ENCODE measurements around the gene ARMCX6.
"Not testable (repeated sequence)": the region's sequence is repeated elsewhere in the genome, so short reads cannot be mapped to it uniquely, and the experiment has no call there.

Gene ARMCX6

DNA sequence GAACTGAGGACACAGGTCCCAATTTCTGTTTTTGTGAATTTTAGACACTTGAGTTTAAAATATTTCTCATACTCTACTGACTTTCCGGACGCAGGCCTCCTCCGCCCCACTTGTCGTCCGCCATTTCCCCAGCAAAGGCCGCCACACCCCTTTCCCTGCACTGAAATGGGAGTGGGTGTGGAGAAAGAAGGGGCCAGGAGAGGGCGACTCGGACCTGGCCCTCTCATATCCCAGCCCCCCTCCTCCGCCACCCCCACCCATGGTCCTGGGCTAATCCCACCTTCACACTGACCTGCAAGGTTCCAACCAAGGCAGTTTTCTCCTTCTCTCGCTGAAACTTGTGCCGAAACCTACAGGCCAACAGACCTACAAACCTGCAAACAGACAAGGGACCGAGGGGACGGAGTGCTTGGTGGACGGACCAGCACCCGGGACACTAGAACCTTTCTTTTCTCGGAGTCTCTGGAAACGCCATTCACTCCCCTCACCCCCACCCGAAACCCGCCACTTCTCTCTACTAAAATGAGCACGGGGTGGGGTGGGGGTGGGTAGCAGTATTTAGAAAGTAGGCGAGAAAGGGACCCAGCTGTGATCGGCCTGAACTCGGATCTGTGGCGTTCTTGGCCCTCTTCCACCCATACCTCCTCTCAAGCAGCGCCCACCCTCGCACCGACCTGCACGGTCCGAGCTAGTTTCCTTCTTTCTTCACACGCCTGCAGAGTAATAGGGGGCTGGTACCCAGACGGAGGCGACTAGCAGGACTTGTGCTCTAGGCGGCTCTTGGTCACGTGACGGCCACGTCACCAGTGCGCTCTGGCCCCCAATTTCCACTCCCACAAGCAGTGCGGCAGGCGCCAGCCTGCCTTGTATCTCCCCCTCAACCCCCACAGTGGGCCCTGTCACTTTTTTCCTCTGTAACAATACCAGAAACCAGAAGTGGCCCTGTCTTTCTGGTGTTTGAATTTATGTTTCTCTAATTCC is at the start of gene ARMCX6:
Gene ARMCX6, minus strand, starts transcription at position 790 of the 981 bp plus-strand sequence. CDS start 1,380 bp downstream, outside the sequence.
- peak; percentile 69 for DNase-seq

DNA sequence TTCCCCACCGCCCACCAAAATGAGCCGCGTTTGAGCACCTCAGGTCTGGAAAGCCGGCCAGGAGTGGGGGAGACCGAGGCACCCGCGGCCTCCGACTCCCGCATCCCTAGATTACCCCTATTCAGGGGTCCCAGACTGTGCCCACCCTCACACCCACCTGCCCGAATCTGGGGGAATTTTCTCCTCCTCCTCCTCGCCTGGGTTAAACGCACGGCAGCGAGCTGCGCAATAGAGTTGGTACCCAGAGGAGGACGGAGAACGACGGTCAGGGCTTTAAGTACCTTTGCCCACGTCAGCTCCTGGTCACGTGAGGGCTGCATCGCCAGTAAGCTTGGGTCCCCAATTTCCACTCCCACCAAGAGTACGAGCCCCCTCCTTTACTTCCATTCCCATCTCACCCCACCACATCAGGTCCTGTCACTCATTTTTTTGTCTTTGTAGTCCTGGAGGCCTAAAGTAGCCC is 41.8 kb upstream of the ARMCX6 start, which contains the start of gene ARMCX2:
Gene ARMCX2, minus strand, starts transcription at position 250 of the 463 bp plus-strand sequence. CDS start 2,262 bp downstream, outside the sequence.
- peak; percentile 37 for DNase-seq

DNA sequence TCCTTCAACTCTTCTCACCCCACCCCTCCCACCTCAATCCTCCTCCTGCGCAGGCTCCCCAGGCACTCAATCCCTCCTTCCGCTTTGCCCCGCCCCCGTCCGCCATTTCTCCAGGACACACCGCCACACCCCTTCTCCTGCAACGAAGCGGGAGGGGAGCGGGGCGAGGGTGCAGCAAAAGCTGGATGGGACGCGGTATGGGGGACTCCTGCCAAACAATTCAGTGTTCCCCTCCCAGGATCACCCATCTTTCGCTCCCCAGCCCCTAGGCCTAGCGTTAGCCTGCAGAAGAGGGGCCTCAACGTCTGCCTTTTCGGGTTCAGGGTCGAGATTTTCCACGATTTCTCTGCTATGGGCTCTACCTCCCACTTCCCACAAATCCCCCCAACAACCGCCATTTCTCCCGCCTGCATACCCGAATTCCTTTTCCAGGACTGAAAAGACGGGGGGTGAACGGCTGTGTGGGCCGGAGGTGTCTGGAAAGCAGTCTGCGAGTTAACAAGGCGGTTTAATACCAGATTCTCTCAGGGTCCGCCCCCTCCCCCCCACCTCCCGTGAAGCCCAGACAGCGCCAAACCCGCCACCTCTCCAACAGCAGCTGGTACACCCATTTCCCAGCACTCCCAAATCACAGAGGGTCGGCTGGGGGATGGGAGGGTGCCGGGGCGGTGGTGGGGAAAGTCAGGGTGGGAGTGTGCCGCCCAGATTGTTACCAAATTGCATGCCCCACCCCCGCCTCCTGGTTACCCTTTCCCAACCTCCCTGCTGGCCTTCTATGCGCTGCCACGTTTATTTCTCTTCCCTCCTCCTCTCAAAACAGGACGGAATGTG is 41.1 kb upstream of the ARMCX6 start:
- peak; percentile 35 for DNase-seq

DNA sequence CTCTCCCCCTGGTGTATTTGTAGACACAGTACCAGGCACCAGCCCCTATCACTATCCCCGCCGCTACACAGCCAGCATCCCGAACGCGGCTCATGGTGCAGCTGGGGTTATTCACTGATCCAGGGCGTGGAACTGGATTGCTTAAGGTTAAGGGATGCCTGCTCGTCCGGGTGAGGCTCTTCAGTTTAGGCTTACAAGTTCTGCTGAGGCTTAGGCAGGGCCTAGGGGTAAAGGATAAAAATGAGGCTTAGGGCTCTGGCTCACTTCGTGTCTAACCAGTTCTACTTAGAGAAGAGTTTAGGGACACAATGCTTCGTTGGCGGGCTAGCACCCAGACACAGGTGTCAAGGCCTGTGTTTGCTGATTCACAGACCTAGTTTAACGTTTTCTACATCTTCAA is 39.7 kb upstream of the ARMCX6 start:
- DNase-seq, result no peak

DNA sequence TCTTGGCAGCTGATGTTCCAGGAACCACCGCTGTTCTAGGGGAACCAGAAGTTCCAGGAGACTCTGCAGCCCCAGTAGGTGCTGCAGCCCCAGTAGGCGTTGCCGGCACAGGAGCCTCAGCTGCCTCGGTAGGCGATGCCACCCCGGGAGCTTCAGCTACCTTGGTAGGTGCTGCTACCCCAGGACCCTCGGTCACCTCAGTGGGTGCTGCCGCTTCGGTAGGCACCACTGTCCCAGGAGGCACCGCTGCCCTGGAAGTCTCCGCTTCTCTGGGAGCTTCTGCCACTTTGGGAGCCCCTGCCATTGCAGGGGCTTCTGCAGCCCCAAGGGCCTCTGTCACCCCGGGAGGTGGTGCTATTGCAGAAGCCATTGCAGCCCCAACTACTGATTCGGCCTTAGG is 39.0 kb upstream of the ARMCX6 start:
- no peak for DNase-seq

DNA sequence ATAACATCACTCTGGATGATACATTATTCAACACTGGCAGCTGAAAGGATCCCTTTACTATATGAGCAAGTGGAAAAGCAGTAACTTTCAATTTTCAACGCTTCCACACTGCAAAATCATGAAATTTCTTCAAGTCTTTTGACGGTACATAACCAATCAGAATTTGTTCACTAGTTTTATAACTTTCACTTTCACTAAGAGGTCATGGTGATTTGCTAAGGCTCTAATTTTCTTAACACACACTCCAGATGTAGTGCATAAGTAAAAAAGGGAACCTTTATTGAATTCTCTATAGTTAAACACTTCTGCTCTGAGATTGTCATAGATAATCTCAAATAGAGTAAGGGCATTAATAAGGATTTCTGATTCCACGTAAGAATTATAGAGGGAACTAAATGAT is 37.7 kb upstream of the ARMCX6 start:
- DNase-seq, result no peak

DNA sequence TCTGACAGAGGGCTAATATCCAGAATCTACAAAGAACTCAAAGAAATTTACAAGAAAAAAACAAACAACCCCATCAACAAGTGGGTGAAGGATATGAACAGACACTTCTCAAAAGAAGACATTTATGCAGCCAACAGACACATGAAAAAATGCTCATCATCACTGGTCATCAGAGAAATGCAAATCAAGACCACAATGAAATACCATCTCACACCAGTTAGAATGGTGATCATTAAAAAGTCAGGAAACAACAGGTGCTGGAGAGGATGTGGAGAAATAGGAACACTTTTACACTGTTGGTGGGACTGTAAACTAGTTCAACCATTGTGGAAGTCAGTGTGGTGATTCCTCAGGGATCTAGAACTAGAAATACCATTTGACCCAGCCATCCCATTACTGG is 29.9 kb upstream of the ARMCX6 start:
- not testable (repeated sequence) for DNase-seq

DNA sequence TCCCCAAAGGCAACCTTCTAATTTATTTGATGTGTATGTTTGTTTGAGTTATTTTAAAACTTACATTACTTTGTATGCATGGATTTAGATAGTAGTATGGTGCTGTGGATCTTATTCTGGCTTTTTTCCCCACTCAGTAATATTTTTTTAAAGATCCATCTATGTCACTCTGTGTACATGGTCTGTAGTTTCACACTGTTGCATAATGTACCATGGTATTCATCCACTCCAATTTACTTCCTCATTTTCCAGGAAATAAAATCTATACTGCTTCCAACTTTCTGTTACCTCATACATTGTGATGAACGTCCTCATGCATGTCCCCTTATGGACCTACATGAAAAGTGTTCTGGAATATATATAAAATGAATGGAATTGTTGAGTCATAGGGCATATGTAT is 24.3 kb upstream of the ARMCX6 start:
- no peak for DNase-seq

DNA sequence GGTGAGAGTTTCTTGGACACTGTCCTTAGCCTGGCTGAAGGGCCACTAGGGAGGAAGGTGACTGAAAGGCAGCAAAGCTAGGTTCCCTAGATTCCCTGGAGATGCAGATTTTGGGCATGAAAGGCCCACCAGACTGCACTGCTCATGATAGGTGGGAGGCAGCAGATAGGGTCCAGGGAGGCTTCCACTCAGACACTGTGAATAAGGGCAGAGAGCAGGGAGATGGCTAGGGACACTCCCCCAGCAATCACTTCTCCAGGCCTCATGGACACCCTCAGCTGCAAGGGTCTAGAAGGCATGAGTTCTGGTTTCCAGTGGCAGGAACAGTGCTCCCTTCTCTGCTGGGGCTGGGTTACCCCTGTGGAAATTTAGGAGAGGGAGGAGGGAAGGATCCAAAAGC is 21.8 kb upstream of the ARMCX6 start:
- no peak for DNase-seq

DNA sequence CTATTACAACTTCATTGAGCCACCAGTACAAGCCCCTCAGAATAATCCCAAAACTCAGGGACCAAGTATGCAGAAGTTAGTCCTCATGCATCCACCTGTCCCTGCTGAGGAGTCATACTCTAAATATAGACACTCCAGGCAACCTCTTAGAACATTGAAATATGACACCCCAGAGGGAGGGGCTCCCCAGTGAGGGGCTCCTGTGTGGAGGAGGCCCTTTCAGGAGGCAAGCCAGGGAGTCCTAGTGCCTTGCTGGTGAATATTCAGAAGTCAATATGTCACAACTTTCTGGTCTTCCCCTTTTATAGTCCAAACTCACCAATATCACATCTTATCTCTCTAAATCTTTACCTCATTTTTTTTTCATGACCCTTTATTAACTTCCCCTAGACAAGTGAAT is 1.6 kb upstream of the ARMCX6 start:
- no peak for DNase-seq

DNA sequence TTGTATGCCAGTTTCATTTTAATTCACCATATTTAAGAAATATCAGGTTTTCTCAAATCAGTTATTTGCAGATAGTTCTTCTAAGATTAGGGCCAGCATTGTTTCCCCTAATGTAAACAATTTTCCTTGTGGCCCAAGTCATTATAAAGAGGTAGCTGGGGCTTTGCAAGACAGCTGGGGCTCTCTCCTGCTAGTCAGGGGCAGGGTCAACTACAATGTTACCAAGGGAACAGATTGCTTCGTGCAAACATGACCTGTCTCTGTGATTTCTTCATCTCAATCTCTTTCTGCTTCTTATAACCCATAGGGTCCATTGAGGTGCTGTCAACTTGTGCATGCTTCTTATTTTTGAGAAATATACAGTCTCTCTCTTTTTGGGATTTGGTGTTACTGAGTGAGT is 12.1 kb downstream of the ARMCX6 start:
- no peak for DNase-seq

DNA sequence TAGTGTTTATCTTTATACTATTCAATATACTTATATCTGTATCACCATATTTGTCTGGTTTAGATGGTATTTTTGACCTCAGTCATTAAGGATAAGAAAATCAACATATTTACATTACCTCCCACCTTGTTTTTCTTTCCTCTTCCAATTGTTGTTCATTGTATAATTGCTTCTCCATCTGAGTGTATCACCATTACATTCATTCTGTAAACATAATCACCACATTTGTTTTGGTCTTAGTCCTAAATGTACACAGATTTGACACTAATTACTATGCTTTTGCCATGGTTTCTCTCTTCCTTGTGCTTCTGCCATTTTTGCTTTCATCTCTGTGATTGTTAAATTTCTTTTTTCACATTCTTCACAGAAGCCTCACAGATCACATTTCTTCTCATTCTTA is 12.7 kb downstream of the ARMCX6 start:
- DNase-seq, result no peak

DNA sequence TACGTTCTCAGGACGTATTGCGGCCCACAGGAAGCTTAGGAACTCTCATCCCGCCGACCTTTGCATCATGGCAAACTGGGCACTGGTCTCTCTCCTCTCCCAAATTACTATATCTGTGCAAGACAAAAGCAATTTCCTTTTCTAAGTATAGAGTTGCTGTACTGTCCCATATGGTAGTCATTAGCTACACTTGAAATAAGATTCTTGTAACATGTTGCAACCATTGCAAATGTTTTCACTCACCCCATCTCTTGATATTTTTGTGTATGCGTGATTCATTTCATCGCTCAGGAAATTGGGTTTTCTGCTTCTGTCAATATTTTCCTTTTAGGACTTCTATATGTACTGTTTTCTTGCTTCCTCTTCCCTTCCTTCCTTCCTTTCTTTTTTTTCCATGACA is 15.7 kb downstream of the ARMCX6 start:
- DNase-seq, result peak; percentile 5

DNA sequence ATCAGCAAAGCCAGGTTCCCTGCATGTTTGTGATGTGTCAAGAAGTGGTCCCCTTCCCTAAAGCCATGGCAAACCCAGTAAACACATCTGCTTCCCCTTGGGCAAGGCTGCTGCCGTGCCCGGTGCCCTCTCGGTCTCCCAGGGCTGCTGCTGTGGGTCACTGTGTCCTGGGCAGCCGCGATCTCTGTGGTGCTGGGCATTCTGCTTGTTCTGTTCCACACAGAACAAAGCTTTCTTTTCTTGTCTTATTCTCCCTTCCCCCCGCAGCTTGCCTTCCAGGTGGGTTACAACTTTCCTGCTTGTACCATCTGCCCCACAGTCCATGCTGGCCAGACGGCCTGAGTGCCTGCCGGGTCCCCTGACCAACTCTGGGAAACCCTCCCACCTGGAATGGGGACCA is 18.2 kb downstream of the ARMCX6 start:
- not testable (repeated sequence) for DNase-seq

DNA sequence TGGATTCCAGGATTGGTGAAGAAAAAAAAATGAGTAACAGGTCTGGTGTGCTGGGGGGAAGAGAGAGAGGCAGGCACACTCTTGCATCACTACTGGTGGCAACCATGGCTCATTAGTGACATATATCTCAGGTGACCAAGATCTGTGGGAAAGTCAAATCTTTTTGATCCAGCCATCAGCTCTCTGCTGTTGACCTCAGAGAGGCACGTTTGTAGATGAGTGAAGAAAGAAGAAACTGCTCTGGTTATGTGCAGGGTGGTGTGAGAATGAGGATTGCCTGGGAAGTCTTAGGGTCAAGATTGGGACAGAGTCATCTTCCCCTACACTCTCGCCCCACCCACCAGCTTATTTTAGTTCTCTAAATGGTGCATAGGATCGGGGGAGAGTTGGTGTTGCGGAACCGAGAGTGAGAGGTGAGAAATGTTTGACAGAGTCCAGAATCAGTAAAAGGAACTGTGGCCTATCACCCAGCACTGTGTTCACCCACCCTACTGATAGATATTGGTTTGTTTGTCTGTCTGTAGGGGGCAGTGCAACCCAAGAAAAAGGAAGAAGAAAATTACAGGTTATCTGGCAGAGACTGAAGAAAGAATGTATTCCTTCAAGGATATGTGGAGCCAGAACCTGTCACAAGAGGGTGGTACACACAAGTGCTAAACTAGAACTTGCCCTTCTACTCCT is 21.9 kb downstream of the ARMCX6 start:
- DNase-seq, result peak; percentile 41
